Smooth muscle cell (in vitro differentiated cells): ENCODE measurements around the gene SRCAP. TPM values are rescaled to one million over a fixed set of nuclear protein-coding genes. Genes with fewer than 3 reads are reported as not detected.

Experiments
- DNase-seq: peaks from one replicate; lab custom pipeline; 2025; ENCODE audit not compliant: unreplicated experiment; lab: John Stamatoyannopoulos, UW
- H2AFZ ChIP-seq: fragments of 200-600 bp; sonication (generic); 2 replicates; pipeline ENCODE4 v1.6.0; 2016; ENCODE audit warnings: antibody characterized with exemption, low read depth, mild to moderate bottlenecking
- H3F3A ChIP-seq: fragments of 200-600 bp; sonication (generic); 2 replicates; pipeline ENCODE4 v1.6.0; 2017; ENCODE audit warnings: antibody characterized with exemption, low read depth
- H3K27ac ChIP-seq: fragments of 200-600 bp; sonication (generic); 2 replicates; pipeline ENCODE4 v1.5.1; 2016; ENCODE audit warnings: low read depth, mild to moderate bottlenecking
- H3K27me3 ChIP-seq: fragments of 200-600 bp; sonication (generic); 2 replicates; pipeline ENCODE4 v1.6.1; 2016; ENCODE audit warnings: low read depth, mild to moderate bottlenecking
- H3K36me3 ChIP-seq: fragments of 200-600 bp; sonication (generic); 2 replicates; pipeline ENCODE4 v1.5.1; 2016; ENCODE audit warnings: low read depth
- H3K4me1 ChIP-seq: fragments of 200-600 bp; sonication (generic); 2 replicates; pipeline ENCODE4 v1.5.1; 2016; ENCODE audit warnings: low read depth
- H3K4me2 ChIP-seq: fragments of 200-600 bp; sonication (generic); 2 replicates; pipeline ENCODE4 v1.6.0; 2016; ENCODE audit warnings: mild to moderate bottlenecking
- H3K4me3 ChIP-seq: fragments of 200-600 bp; sonication (generic); 2 replicates; pipeline ENCODE4 v1.5.1; 2016; ENCODE audit warnings: mild to moderate bottlenecking
- H3K79me2 ChIP-seq: fragments of 200-600 bp; sonication (generic); 2 replicates; pipeline ENCODE4 v1.6.0; 2016; ENCODE audit warnings: low read depth, mild to moderate bottlenecking
- H3K9ac ChIP-seq: fragments of 200-600 bp; sonication (generic); 2 replicates; pipeline ENCODE4 v1.6.0; 2016; ENCODE audit warnings: low read depth
- H3K9me3 ChIP-seq: fragments of 200-600 bp; sonication (generic); replicated peaks from 2 replicates; pipeline ENCODE4 v1.5.1; 2016; ENCODE audit warnings: low read depth
- H4K20me1 ChIP-seq: fragments of 200-600 bp; sonication (generic); 2 replicates; pipeline ENCODE4 v1.6.0; 2016; ENCODE audit warnings: low read depth
- WGBS: methylation state at CpG from one replicate; pipeline ENCODE4 v1.1.7; 2016; ENCODE audit warnings: low lambda C conversion rate; 5-methylcytosine and 5-hydroxymethylcytosine counted together
- polyA plus RNA-seq: library from polyadenylated mRNA; unstranded; fragments of >200 nt; fragmentation: Nextera tagmentation; extraction: Ambion mirVana; gene quantifications from 2 replicates; pipeline ENCODE4 v1.2.1, GENCODE V29; 2016
- total RNA-seq: library from RNA; depleted of rRNA; stranded (reverse); fragments of >200 nt; gene quantifications from 2 replicates; pipeline ENCODE4 v1.2.3, GENCODE V29; 2014
- TF ChIP-seq, protein P1 (sequence below): fragments of 200-600 bp; sonication (generic); IDR thresholded peaks from 2 replicates; pipeline ENCODE4 v1.5.1; 2017; ENCODE audit warnings: borderline replicate concordance, mild to moderate bottlenecking, antibody characterized with exemption; ENCODE audit not compliant: insufficient read depth, poor library complexity, severe bottlenecking

Gene SRCAP
- total and polyA plus RNA-seq, 2 experiments from 2014 or later = 9.0 to 14.5 TPM

DNA sequence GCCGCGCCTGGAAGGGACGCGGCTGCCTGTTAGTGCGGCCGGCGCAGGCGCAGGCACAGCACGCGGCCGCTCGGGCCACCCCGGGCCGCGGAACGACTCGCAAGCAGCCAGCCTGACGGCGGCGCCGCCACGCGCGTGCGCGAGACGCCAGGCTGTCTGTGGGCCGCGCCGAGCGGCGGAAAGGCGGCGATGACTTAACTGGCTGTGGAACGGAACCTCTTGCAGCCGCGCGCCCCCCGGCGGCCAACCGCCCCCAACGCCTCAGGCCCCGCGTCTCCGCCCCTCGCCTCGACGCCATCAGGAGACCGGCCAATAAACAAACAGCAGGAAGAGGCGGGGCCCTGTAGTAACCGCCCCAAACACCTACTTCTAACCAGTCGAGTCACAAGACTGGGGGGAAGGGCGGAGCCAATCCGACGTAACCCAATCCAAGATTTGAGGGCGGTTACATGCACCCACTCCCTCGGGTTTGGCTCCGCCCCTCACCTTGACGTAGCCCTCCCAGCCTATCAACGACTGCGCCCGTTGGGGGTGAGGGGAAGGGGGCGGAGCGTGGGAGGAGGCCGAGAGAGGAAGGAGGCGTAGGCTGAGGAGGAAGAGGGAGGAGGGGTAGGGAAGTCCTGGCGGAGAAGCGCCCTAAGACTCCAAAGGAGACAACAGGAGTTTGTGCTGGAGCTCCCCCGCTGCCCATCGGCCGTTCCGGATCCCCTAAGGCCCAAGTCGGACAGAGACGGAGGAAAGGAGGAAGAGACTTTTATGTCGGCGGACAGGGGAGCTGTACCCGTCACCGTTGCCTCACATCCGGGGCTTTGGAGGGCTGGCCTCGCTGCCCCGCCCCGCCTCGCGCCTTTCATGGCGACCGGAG, 40.9 kb upstream of the SRCAP start, which contains the start of gene FBRS:
TSS of gene FBRS (plus strand) at position 566 of the 865 bp plus-strand sequence. CDS start 1,088 bp downstream, outside the sequence.
- WGBS = 1% methylated on average over 86 of the region's 86 CpGs
- peak within 1 kb of the TSS; percentile 82 for H3K4me3 ChIP-seq

DNA sequence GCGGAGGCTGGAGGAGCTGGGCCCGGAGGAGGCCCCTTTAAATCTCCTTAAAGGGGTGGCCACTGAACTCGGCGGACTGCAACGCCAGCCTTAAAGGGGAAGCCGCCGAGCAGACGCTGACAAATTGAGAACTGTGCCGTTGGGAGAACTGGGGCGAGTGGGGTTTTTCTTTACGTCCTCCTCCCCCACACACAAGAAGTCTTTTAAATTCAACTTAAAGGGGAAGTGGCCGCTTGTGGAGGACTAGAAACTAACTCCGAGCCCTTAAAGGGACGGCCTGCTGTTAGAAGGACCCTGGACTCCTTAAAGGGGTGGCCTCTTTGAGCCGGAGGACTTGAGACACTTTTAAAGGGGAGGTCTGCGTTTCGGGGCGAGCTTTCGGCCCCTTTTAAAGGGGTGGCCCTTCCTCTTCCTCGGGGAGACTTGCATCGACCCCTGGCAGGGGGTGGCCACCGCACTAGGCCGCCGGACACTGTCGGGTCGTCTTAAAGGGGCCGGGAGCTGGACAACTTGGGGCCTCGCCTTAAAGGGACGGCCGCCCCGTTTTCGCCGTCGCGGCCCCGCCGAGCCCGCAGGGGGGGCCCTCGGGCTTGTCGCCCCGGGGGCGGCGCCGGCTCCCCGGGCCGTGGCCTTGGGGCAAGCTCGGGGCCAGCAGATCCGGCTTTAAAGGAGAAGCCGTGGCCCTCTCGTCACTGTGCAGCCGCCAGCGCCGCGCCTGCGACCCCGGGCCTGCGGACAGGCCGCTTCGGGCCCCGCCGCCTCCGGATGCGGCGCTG, 40.1 kb upstream of the SRCAP start:
- peak overlapping the region; percentile 99 for H3K4me2 ChIP-seq
- H4K20me1 ChIP-seq = peaks cover 44% of the 10 kb centered on the region
- peak overlapping the region; percentile 95 for H3K27ac ChIP-seq
- peaks cover 8% of the 10 kb centered on the region for H3K36me3 ChIP-seq
- H3K9me3 ChIP-seq = no peaks in the 10 kb centered on the region
- 0% methylated on average over 59 of the region's 64 CpGs for WGBS
- H3F3A ChIP-seq = peaks cover 19% of the 10 kb centered on the region
- peaks cover 41% of the 10 kb centered on the region for H3K79me2 ChIP-seq
- DNase-seq = peak; percentile 86
- H3K4me3 ChIP-seq = peak overlapping the region; percentile 82
- peaks cover 13% of the 10 kb centered on the region for H3K4me1 ChIP-seq
- peak overlapping the region; percentile 97 for H3K9ac ChIP-seq
- TF ChIP-seq, protein P1, sequence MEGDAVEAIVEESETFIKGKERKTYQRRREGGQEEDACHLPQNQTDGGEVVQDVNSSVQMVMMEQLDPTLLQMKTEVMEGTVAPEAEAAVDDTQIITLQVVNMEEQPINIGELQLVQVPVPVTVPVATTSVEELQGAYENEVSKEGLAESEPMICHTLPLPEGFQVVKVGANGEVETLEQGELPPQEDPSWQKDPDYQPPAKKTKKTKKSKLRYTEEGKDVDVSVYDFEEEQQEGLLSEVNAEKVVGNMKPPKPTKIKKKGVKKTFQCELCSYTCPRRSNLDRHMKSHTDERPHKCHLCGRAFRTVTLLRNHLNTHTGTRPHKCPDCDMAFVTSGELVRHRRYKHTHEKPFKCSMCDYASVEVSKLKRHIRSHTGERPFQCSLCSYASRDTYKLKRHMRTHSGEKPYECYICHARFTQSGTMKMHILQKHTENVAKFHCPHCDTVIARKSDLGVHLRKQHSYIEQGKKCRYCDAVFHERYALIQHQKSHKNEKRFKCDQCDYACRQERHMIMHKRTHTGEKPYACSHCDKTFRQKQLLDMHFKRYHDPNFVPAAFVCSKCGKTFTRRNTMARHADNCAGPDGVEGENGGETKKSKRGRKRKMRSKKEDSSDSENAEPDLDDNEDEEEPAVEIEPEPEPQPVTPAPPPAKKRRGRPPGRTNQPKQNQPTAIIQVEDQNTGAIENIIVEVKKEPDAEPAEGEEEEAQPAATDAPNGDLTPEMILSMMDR = peak; percentile 30
- no peaks in the 10 kb centered on the region for H3K27me3 ChIP-seq
- H2AFZ ChIP-seq = no peak overlapping the region

More for the DNA sequence above, 40.9 kb upstream of the SRCAP start, which contains the start of gene FBRS:
- Histone ChIP-seq H3K9me3 (no peaks in the 10 kb centered on the region), H3K79me2 (peaks cover 36% of the 10 kb centered on the region), H3K4me1 (peaks cover 13% of the 10 kb centered on the region), H3K9ac (peak within 1 kb of the TSS; percentile 97), H3K4me2 (peak within 1 kb of the TSS; percentile 99), H3K27ac (peak within 1 kb of the TSS; percentile 95), H2AFZ (peak within 1 kb of the TSS; percentile 65), H3K27me3 (no peaks in the 10 kb centered on the region), H3F3A (peaks cover 19% of the 10 kb centered on the region), H3K36me3 (peaks cover 3% of the 10 kb centered on the region), H4K20me1 (peaks cover 35% of the 10 kb centered on the region)
- TF ChIP-seq, protein P1 = peak; percentile 71
- DNase-seq = peak; percentile 99

DNA sequence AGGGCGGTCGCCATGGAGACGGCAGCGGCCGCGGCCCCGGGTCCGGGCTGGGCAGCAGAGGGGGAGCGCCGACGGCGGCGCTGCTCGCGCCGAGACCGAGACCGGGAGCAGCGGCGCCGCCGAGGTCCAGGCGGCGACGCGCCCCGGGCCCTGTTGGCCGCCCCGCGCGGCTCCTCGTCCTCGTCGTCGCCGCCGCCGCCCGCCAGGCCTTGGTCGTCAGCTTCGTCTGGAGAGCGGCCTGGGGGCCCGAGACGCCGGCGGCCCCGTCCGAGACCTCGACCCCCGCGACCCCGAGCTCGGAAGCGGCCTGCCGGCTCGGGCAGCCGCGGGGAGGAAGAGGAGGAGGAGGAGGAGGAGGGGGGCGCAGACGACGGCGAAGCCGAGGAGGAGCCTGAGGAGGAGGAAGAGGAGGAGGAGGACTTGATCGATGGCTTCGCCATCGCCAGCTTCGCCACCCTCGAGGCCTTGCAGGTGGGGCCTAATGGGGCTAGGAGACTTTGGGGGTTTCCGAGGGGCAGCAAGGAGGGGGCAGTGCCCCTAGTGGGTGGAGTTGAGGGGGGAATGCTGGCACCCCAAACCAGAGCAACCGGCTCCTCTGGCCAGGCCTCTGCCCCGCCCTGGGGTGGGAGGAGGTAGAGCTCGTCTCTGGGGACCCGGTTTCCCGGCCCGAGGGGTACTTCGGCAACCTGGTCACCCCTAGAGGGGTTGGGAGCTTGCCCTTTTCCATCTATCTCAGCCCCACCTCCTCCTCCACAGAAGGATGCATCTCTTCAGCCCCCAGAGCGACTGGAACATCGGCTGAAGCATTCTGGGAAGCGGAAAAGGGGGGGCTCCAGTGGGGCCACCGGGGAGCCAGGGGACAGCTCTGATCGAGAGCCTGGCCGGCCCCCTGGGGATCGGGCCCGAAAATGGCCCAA, 39.2 kb upstream of the SRCAP start:
- H3K27me3 ChIP-seq = no peaks in the 10 kb centered on the region
- peak overlapping the region; percentile 82 for H3K4me3 ChIP-seq
- peak overlapping the region; percentile 95 for H3K27ac ChIP-seq
- peaks cover 19% of the 10 kb centered on the region for H3F3A ChIP-seq
- H4K20me1 ChIP-seq = peaks cover 52% of the 10 kb centered on the region
- WGBS = 13% methylated on average over 54 of the region's 84 CpGs
- H3K4me1 ChIP-seq = peaks cover 13% of the 10 kb centered on the region
- H3K36me3 ChIP-seq = peaks cover 8% of the 10 kb centered on the region
- TF ChIP-seq, protein P1 = peak; percentile 4
- H3K79me2 ChIP-seq = peaks cover 41% of the 10 kb centered on the region
- no peaks in the 10 kb centered on the region for H3K9me3 ChIP-seq
- H2AFZ ChIP-seq = no peak overlapping the region
- H3K9ac ChIP-seq = peak overlapping the region; percentile 97
- DNase-seq = no peak
- H3K4me2 ChIP-seq = peak overlapping the region; percentile 99
